AG04450 (cell line): ENCODE measurements around the gene IL13RA1. TPM values are rescaled to one million over a fixed set of nuclear protein-coding genes. Genes with fewer than 3 reads are reported as not detected.
"Not testable (repeated sequence)": the region's sequence is repeated elsewhere in the genome, so short reads cannot be mapped to it uniquely, and the experiment has no call there.

Experiments used
- CTCF ChIA-PET: fragments of 300-600, 350-600 bp; formaldehyde crosslinking; extraction: SDS; loops from one replicate; lab custom pipeline; 2022; ENCODE audit warnings: antibody characterized with exemption, inconsistent platforms; lab: Charles Lee
- POLR2A ChIA-PET: fragments of 350-600 bp; formaldehyde crosslinking; extraction: SDS; loops from one replicate; lab custom pipeline; 2021; ENCODE audit warnings: antibody characterized with exemption, inconsistent platforms; lab: Yijun Ruan, JAX
- DNase-seq: peaks from one replicate; pipeline ENCODE4 v3.0.0-alpha.2; 2011; ENCODE audit warnings: low read depth, low spot score
- H3K27ac ChIP-seq: one replicate; pipeline ENCODE4 v1.5.1; 2012; ENCODE audit warnings: low read depth, low read length, control low read depth
- H3K27me3 ChIP-seq: one replicate; pipeline ENCODE4 v1.6.0; 2012; ENCODE audit warnings: low read length; ENCODE audit not compliant: control insufficient read depth, insufficient read depth
- H3K4me3 ChIP-seq: 2 replicates; pipeline ENCODE4 v1.5.1; 2011; ENCODE audit warnings: mild to moderate bottlenecking, low read depth, low read length, control low read depth
- H3K9me3 ChIP-seq: 2 replicates; pipeline ENCODE4 v1.5.1; 2012; ENCODE audit warnings: low read length; ENCODE audit not compliant: control insufficient read depth, insufficient read depth
- CTCF ChIP-seq: IDR thresholded peaks from 2 replicates; pipeline ENCODE4 v1.5.1; 2011; ENCODE audit warnings: low read depth, low read length, control low read depth, inconsistent platforms
- polyA plus RNA-seq: library from polyadenylated mRNA; depleted of rRNA; stranded (reverse); fragments of >200 nt; gene quantifications from 2 replicates; pipeline ENCODE4 v1.2.3, GENCODE V29; 2011

Gene IL13RA1
- polyA plus RNA-seq, 1 experiment: 71.5 TPM

- Histone ChIP-seq H3K27me3 (no peaks in the 10 kb centered on the region), H3K9me3 (no peaks in the 10 kb centered on the region), H3K4me3 (no peak overlapping the region), H3K27ac (no peak overlapping the region)
- ChIA-PET CTCF (interaction anchor here (0.8 to 5.3 kb wide), 4 partner anchors 9 to 343 kb away, joined by 3 to 21 read pairs (median 4); no protein-coding TSS in a partner anchor), POLR2A (interaction anchor here (0.7 kb wide), 1 partner anchor 12 kb away, joined by 3 read pairs; no protein-coding TSS in a partner anchor)
- DNase-seq: no peak
- TF ChIP-seq CTCF: no peak
Measured at GRCh38 chrX:118802857-118803256, 75.5 kb downstream of the IL13RA1 start.

- no peak overlapping the region for H3K27ac ChIP-seq
- no peak overlapping the region for H3K4me3 ChIP-seq
- CTCF ChIA-PET: interaction anchor here (0.8 to 8.0 kb wide), 10 partner anchors 16 to 206 kb away, joined by 3 to 70 read pairs (median 4); no protein-coding TSS in a partner anchor
- DNase-seq: no peak
- no peaks in the 10 kb centered on the region for H3K27me3 ChIP-seq
- POLR2A ChIA-PET: interaction anchor here (0.6 kb wide), 1 partner anchor 16 kb away, joined by 4 read pairs; the partner anchor contains the start of gene ZCCHC12
- H3K9me3 ChIP-seq: no peaks in the 10 kb centered on the region
- peak; percentile 70 for TF ChIP-seq CTCF
Measured at GRCh38 chrX:118807151-118808017, 80.0 kb downstream of the IL13RA1 start.

- H3K4me3 ChIP-seq, H3K9me3 ChIP-seq, H3K27ac ChIP-seq, POLR2A ChIA-PET, DNase-seq, H3K27me3 ChIP-seq: not testable (repeated sequence)
- CTCF ChIA-PET: interaction anchor here (1.4 kb wide), 1 partner anchor 21 kb away, joined by 7 read pairs; no protein-coding TSS in a partner anchor
Measured at GRCh38 chrX:118817257-118817656, 89.9 kb downstream of the IL13RA1 start.

GRCh38 chrX:118823263-118824172 is 96.1 kb downstream of the IL13RA1 start, which contains the start of gene ZCCHC12:
Gene ZCCHC12, plus strand, starts transcription at chrX:118823824. Its CDS starts 1,421 bp downstream, at chrX:118825245.
- Histone ChIP-seq H3K27ac (no peak within 1 kb of the TSS), H3K9me3 (no peaks in the 10 kb centered on the region), H3K4me3 (peak within 1 kb of the TSS; percentile 38), H3K27me3 (peaks cover 40% of the 10 kb centered on the region)
- POLR2A ChIA-PET: interaction anchor here (0.7 kb wide), 1 partner anchor 16 kb away, joined by 4 read pairs; no protein-coding TSS in a partner anchor
- no peak for DNase-seq
- CTCF ChIA-PET: interaction anchor here (0.6 to 2.6 kb wide), 2 partner anchors 16 to 298 kb away, joined by 7 to 12 read pairs; no protein-coding TSS in a partner anchor
- 0 out of 2 replicates have a peak, but pooled peaks have one; percentile 4 for TF ChIP-seq CTCF
